DOHH2 (cell line): ENCODE data around the gene GALNT7.

Experiments used
- H3F3A ChIP-seq: fragments of 200-600 bp; sonication (generic), shearing (Covaris generic); 2 replicates; pipeline ENCODE4 v1.6.0; 2016; ENCODE audit warnings: antibody characterized with exemption, mild to moderate bottlenecking; ENCODE audit not compliant: control insufficient read depth, insufficient read depth
- H3K27ac ChIP-seq: fragments of 200-600 bp; sonication (generic); 2 replicates; pipeline ENCODE4 v1.5.1; 2014; ENCODE audit warnings: low read depth, mild to moderate bottlenecking, low read length, moderate library complexity
- H3K27me3 ChIP-seq: fragments of 200-600 bp; sonication (generic); 2 replicates; pipeline ENCODE4 v1.6.1; 2014; ENCODE audit warnings: mild to moderate bottlenecking, low read length, mixed read lengths; ENCODE audit not compliant: control insufficient read depth
- H3K36me3 ChIP-seq: fragments of 200-600 bp; sonication (generic); 2 replicates; pipeline ENCODE4 v1.6.1; 2014; ENCODE audit warnings: mild to moderate bottlenecking, low read length, moderate library complexity, mixed read lengths; ENCODE audit not compliant: control insufficient read depth
- H3K4me1 ChIP-seq: fragments of 200-600 bp; sonication (generic); 2 replicates; pipeline ENCODE4 v1.6.1; 2014; ENCODE audit warnings: mild to moderate bottlenecking, low read length, mixed read lengths; ENCODE audit not compliant: control insufficient read depth
- H3K4me2 ChIP-seq: fragments of 200-600 bp; sonication (generic); 2 replicates; pipeline ENCODE4 v1.6.0; 2014; ENCODE audit warnings: mild to moderate bottlenecking, low read length, moderate library complexity
- H3K4me3 ChIP-seq: fragments of 200-600 bp; sonication (generic); 2 replicates; pipeline ENCODE4 v1.5.1; 2014; ENCODE audit warnings: mild to moderate bottlenecking, low read length, mixed read lengths
- H3K79me2 ChIP-seq: fragments of 200-600 bp; sonication (generic); 2 replicates; pipeline ENCODE4 v1.6.1; 2014; ENCODE audit warnings: mild to moderate bottlenecking, low read length, mixed read lengths; ENCODE audit not compliant: control insufficient read depth
- H3K9me2 ChIP-seq: fragments of 200-600 bp; sonication (generic); replicated peaks from 2 replicates; pipeline ENCODE4 v1.6.1; 2014; ENCODE audit warnings: mild to moderate bottlenecking, low read length, mixed read lengths; ENCODE audit not compliant: control insufficient read depth
- H3K9me3 ChIP-seq: fragments of 200-600 bp; sonication (generic); 2 replicates; pipeline ENCODE4 v1.6.1; 2014; ENCODE audit warnings: antibody characterized with exemption, low read length, mixed read lengths; ENCODE audit not compliant: control insufficient read depth, insufficient read depth
- H4K20me1 ChIP-seq: fragments of 200-600 bp; sonication (generic); 2 replicates; pipeline ENCODE4 v1.6.0; 2014; ENCODE audit warnings: low read depth, mild to moderate bottlenecking, antibody characterized with exemption, low read length, moderate library complexity; ENCODE audit not compliant: control insufficient read depth, insufficient read depth
- CTCF ChIP-seq: fragments of 200-600 bp; sonication (generic); IDR thresholded peaks from one replicate; pipeline ENCODE4 v1.5.1; 2014; ENCODE audit warnings: antibody characterized with exemption, mild to moderate bottlenecking, low read depth, low read length; ENCODE audit not compliant: poor library complexity, severe bottlenecking
- EZH2phosphoT487 ChIP-seq: fragments of 200-600 bp; sonication (generic); IDR thresholded peaks from 2 replicates; pipeline ENCODE4 v1.6.1; 2017; ENCODE audit warnings: borderline replicate concordance, mild to moderate bottlenecking, antibody characterized with exemption, low read length, moderate library complexity, mixed read lengths

The GALNT7 gene

GRCh38 chr4:173211838-173212237 lies 43.2 kb downstream of the GALNT7 start:
- no peaks in the 10 kb centered on the region for H3K27me3 ChIP-seq
- H3K4me1 ChIP-seq, result no peaks in the 10 kb centered on the region
- 0 out of 2 replicates have a peak, but pooled peaks cover 2% of the 10 kb centered on the region for H4K20me1 ChIP-seq
- H3F3A ChIP-seq, result no peaks in the 10 kb centered on the region
- H3K4me2 ChIP-seq, result no peak overlapping the region
- H3K4me3 ChIP-seq, result no peak overlapping the region
- no peaks in the 10 kb centered on the region for H3K36me3 ChIP-seq
- H3K27ac ChIP-seq, result no peak overlapping the region
- H3K9me3 ChIP-seq, result no peaks in the 10 kb centered on the region
- H3K9me2 ChIP-seq, result no peaks in the 10 kb centered on the region
- peaks cover 76% of the 10 kb centered on the region for H3K79me2 ChIP-seq
- TF ChIP-seq EZH2phosphoT487, result no peak
- no peak for TF ChIP-seq CTCF

- peaks cover 78% of the 10 kb centered on the region for H3K79me2 ChIP-seq
- no peak for TF ChIP-seq EZH2phosphoT487
- no peak for TF ChIP-seq CTCF
- H3K36me3 ChIP-seq, result no peaks in the 10 kb centered on the region
- H3K27me3 ChIP-seq, result no peaks in the 10 kb centered on the region
- no peak overlapping the region for H3K4me2 ChIP-seq
- H3K9me3 ChIP-seq, result no peaks in the 10 kb centered on the region
- H4K20me1 ChIP-seq, result no peaks in the 10 kb centered on the region
- no peaks in the 10 kb centered on the region for H3F3A ChIP-seq
- H3K4me1 ChIP-seq, result no peaks in the 10 kb centered on the region
- no peak overlapping the region for H3K27ac ChIP-seq
- no peak overlapping the region for H3K4me3 ChIP-seq
- H3K9me2 ChIP-seq, result no peaks in the 10 kb centered on the region
Observed at GRCh38 chr4:173212379-173212778, 43.8 kb downstream of the GALNT7 start.

- Histone ChIP-seq H4K20me1 (no peaks in the 10 kb centered on the region), H3K36me3 (no peaks in the 10 kb centered on the region), H3K4me3 (no peak overlapping the region), H3F3A (no peaks in the 10 kb centered on the region), H3K27ac (no peak overlapping the region), H3K4me2 (no peak overlapping the region), H3K9me3 (no peaks in the 10 kb centered on the region), H3K27me3 (no peaks in the 10 kb centered on the region), H3K9me2 (no peaks in the 10 kb centered on the region), H3K79me2 (peaks cover 81% of the 10 kb centered on the region), H3K4me1 (peaks cover 8% of the 10 kb centered on the region)
- TF ChIP-seq CTCF (no peak), EZH2phosphoT487 (no peak)
Observed at GRCh38 chr4:173213296-173213695, 44.7 kb downstream of the GALNT7 start.

- H3K9me2 ChIP-seq, result no peaks in the 10 kb centered on the region
- H3K4me1 ChIP-seq, result peaks cover 12% of the 10 kb centered on the region
- TF ChIP-seq CTCF (no peak), EZH2phosphoT487 (no peak)
- peaks cover 81% of the 10 kb centered on the region for H3K79me2 ChIP-seq
- no peaks in the 10 kb centered on the region for H3K36me3 ChIP-seq
- no peak overlapping the region for H3K4me2 ChIP-seq
- no peaks in the 10 kb centered on the region for H3K27me3 ChIP-seq
- H3K4me3 ChIP-seq, result no peak overlapping the region
- H3F3A ChIP-seq, result no peaks in the 10 kb centered on the region
- H3K9me3 ChIP-seq, result no peaks in the 10 kb centered on the region
- no peaks in the 10 kb centered on the region for H4K20me1 ChIP-seq
- no peak overlapping the region for H3K27ac ChIP-seq
Observed at GRCh38 chr4:173214231-173214630, 45.6 kb downstream of the GALNT7 start.
